ENCODE data around the gene OR8B12.
A peak's percentile ranks its signal among the peaks of the same experiment; 100 is the strongest.

OR8B12 gene

DNA sequence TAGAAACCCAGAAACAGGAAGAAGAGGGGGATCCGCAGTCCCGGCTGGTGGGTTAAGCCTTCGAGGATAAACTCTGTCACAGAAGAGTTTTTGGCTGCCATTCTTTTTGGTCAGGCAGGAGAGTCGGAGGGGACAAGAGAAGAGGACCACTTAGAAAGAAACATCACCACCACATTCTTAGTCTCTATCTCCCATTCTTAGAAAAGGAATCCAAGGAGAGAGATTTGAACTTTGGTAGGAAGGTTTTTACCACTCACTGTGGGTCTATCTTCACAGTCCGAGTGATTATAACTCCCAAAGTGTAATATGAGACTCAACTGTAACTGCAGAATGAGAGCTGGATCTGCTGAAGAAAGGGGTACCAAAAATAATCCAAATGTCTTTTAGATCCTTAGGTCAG, at the start of gene OR8B12:
TSS of gene OR8B12 (minus strand) at position 101 of the 400 bp plus-strand sequence. CDS start at position 101, 0 bp downstream.
- no peak for DNase-seq (ENCODE audit: low read depth in 2 of 2)

GRCh38 chr11:124592627-124593026, 49.2 kb upstream of the OR8B12 start:
- no peak for DNase-seq (ENCODE audit: low read depth in 2 of 2)

DNA sequence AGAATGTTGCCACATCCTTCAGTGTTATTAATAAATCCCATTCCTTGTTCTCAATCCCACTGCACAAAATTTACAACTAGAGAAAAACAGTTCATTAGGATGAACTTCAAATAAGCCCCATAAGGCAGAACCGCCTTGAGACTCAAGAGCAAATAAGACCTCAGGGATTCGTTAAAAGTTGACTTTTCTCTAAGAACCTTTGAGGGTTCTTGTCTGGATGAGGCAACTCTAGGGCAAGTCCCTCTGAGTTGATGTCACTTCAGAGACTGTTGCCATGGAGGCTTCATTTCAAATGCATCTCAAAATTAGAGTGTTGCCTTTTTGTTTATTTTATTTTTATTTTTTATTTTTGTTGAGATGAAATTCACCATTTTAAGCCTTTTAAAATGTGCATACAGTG, 48.0 kb upstream of the OR8B12 start:
- no peak for DNase-seq (ENCODE audit: low read depth in 2 of 2)

DNA sequence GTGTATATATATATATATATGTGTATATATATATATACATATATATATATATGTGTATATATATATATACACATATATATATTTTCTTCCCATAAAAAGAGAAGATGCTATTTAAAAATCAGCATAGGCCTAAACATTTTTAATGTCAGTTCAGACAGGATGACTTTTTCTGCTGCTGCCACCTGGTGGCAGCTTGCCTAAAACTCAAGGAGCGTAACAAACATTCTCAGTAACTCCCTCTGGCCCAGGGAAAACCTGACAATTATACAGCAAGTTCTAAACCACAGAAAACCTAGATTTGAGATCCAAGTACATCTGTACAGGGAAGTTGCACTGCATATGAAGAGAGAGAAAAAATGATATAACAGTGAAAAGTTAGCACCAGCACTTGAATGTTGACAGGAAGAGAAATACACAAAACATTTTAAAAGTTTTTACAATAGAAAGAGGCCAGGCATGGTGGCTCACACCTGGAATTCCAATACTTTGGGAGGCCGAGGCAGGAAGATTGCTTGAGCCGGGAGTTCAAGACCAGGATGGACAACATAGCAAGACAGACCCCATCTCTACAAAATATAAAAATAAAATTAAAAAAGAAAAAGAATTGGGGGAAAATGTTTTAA, 42.9 kb upstream of the OR8B12 start:
- DNase-seq (ENCODE audit: low read depth in 2 of 2) = peak; percentile 3 to 7

- no peak for DNase-seq (ENCODE audit: low read depth in 2 of 2)
These were observed 41.4 kb upstream of the OR8B12 start for GRCh38 chr11:124584681-124585372.

DNA sequence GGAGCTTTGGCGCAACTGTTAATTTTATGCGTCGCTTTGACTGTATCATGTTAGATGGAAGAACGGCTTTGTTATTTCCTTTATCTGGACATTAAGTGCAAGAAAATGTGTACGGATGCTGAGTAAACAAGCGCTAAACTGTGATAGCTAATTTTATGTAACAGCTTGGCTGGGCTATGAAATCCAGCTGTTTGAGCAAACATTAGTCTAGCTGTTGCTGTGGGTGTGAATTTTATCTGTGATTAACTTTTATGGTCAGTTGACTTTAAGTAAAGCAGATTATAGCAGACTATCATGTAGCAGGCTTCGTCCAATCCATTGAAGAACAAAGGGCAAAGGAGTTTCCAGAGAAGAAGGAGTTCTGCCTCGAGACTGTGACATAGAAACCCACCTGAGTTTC, 40.3 kb upstream of the OR8B12 start:
- DNase-seq (ENCODE audit: low read depth in 2 of 2) = no peak

GRCh38 chr11:124582565-124582964, 39.1 kb upstream of the OR8B12 start:
- DNase-seq (ENCODE audit: low read depth in 2 of 2) = no peak

- DNase-seq (ENCODE audit: low read depth in 2 of 2) = no peak
These were observed 38.4 kb upstream of the OR8B12 start for GRCh38 chr11:124581817-124582216.

- no peak for DNase-seq (ENCODE audit: low read depth in 2 of 2)
These were observed 35.3 kb upstream of the OR8B12 start for GRCh38 chr11:124578761-124579160.

GRCh38 chr11:124577716-124578427, 34.4 kb upstream of the OR8B12 start:
- no peak for DNase-seq (ENCODE audit: low read depth in 2 of 2)

- DNase-seq (ENCODE audit: low read depth in 2 of 2) = no peak
These were observed 26.7 kb upstream of the OR8B12 start for GRCh38 chr11:124570160-124570559.

DNA sequence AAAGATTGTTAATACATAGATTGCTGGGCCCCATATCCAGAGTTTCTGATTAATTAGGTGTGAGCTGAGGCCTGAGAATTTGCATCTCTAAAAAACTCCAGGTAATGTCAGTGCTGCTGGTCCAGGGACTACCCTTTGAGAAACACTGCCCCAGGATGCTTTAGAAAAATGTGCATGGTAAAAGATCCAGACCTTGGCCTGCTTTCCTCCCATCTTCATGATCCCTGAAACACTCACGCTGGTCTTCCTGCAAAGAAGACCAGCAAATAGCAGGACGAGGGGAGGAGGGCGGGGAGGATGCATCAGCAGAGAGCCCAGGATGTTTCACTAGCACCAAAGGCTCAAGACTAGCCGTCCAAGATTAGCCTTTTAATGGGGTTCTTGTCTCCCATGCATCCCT, 26.2 kb upstream of the OR8B12 start, which contains the start of gene OR8A1:
TSS of gene OR8A1 (plus strand) at position 301 of the 400 bp plus-strand sequence. CDS start 123 bp downstream, outside the sequence.
- DNase-seq (ENCODE audit: low read depth in 2 of 2) = no peak

GRCh38 chr11:124556828-124557227, 13.4 kb upstream of the OR8B12 start:
- no peak for DNase-seq (ENCODE audit: low read depth in 2 of 2)

- DNase-seq (ENCODE audit: low read depth in 2 of 2) = no peak
These were observed 8.5 kb upstream of the OR8B12 start for GRCh38 chr11:124551987-124552386.

DNA sequence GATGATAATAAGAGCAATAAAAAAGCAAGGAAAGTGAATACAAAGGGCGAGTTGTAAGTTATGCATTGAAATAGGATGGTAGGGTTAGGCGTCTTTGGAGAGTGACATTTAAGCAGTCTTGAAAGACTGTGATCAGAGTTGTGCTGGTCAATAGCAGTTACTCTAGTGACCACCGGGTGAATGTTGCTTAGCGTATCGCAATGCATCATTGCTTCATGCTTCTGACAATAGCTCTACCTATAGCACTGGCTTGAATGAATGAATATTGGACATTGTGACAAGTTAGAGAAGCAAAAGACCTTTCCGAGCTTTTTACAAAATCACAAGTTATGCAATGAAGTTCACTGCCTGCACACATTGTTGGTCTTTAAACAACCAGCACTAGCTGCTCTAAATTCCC, 7.7 kb upstream of the OR8B12 start:
- no peak for DNase-seq (ENCODE audit: low read depth in 2 of 2)

- DNase-seq (ENCODE audit: low read depth in 2 of 2) = no peak
These were observed 309 bp downstream of the OR8B12 start for GRCh38 chr11:124543145-124543544.

- no peak for DNase-seq (ENCODE audit: low read depth in 2 of 2)
These were observed 2.2 kb downstream of the OR8B12 start for GRCh38 chr11:124541204-124541603.

DNA sequence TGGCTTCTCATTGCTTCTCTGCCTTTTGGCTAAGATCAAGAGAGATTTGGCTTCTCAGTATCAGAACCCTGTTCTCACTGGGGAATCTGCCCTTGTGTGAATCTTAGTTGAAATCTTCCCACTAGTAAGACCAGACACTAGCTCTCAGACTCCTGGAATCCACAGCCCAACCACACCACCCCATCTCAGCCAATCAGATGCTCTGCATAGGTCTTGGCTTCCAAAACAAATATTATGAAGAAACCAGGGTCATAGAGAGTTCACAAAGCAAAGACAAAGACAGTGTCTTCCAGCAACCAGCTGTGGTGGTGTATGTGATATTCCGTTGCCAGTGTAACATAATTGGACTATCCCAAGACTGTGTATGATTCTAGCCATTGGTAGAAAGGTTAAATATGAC, 5.4 kb downstream of the OR8B12 start:
- no peak for DNase-seq (ENCODE audit: low read depth in 2 of 2)

DNA sequence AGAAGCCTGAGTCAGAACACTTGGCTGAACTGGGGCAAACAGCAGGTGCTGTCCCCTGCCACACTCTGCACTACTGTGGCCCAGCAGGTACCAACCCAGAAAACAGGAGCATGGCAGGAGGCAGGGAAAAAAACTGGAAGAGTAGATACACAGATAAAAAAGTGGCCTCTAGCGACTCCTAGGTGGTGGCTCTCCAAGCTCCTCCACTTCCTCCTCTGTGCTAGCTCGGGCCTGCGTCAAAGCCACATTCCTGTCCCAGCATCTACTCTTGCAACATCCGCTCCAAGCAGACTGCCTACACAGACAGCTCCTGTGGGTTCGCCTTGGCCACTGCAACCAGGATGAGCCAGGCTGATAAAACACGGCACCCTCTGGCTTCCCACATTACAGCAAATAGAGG, 6.9 kb downstream of the OR8B12 start:
- no peak for DNase-seq (ENCODE audit: low read depth in 2 of 2)

- DNase-seq (ENCODE audit: low read depth in 2 of 2) = no peak
These were observed 7.8 kb downstream of the OR8B12 start for GRCh38 chr11:124535552-124536232.

DNA sequence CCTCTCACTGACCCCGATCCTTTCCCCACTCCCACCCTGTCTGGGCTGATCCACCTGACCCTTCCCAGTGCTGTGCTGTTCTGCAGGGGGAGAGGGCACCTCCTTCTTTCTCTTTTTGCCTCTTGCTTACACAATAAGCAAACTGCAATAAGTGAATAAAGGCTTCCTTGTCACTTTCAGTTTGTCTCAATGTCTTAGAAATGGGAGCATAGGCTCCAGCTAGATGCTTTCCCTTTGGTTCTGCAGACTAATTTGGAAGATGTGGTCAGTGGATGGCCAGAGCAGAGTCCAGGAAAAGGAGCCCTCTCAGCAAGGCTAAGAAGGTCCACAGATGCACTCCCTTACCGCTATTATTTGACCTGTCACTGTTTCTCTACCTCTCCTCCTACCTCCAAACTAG, 9.4 kb downstream of the OR8B12 start:
- no peak for DNase-seq (ENCODE audit: low read depth in 2 of 2)

- DNase-seq (ENCODE audit: low read depth in 2 of 2) = no peak
These were observed 9.8 kb downstream of the OR8B12 start for GRCh38 chr11:124533626-124534025.
